B cell (primary cell): ENCODE results near the gene EXOC3L2.

Experiments
- CTCF ChIP-seq: fragments of 200-600 bp; IDR thresholded peaks from one replicate; pipeline ENCODE4 v1.8.0; 2022; ENCODE audit warnings: antibody characterized with exemption, mild to moderate bottlenecking
- EZH2 ChIP-seq: IDR thresholded peaks from 2 replicates; pipeline ENCODE4 v1.6.1; 2012; ENCODE audit warnings: borderline replicate concordance, low read depth, mild to moderate bottlenecking, moderate library complexity, low read length; ENCODE audit not compliant: insufficient read depth, poor library complexity, severe bottlenecking

- TF ChIP-seq CTCF (peak; percentile 40), EZH2 (no peak)
These were observed 8.9 kb upstream of the EXOC3L2 start for GRCh38 chr19:45254044-45254531.
